HepG2 (cell line): Measurements from ENCODE around the gene KRTAP25-1. TPM values are rescaled to one million over a fixed set of nuclear protein-coding genes. Genes with fewer than 3 reads are reported as not detected.

Source experiments
- ATAC-seq: fragments of 200-7000 bp; cut with Tn5 transposase; 3 replicates; pipeline ENCODE4 v1.9.1; 2020; ENCODE audit warnings: mild to moderate bottlenecking, moderate library complexity
- BruUV-seq: library from RNA; stranded (reverse); fragments of 400-500 nt; replicated peaks from 2 replicates; lab custom pipeline; 2021; lab: Mats Ljungman, UMichigan
- CTCF ChIA-PET: fragments of 300-600 bp; formaldehyde crosslinking; extraction: SDS; loops from one replicate; lab custom pipeline; 2021; ENCODE audit warnings: low total read pairs, inconsistent platforms, low intra/inter-chr PET ratio; lab: Yijun Ruan, JAX
- POLR2A ChIA-PET: fragments of 350-600 bp; sonication (Branson Sonifier 250); formaldehyde crosslinking; loops from one replicate; lab custom pipeline; 2020; ENCODE audit warnings: antibody characterized with exemption, inconsistent platforms; lab: Yijun Ruan, JAX
- DNase-seq: peaks from one replicate; pipeline ENCODE4 v3.0.0-alpha.2; 2015; ENCODE audit warnings: low spot score
- FAIRE-seq: peaks from 3 replicates; lab custom pipeline; 2011; peaks lifted over from hg19 to GRCh38; lab: Jason Lieb, UNC
- H2AFZ ChIP-seq: one replicate; pipeline ENCODE4 v1.6.1; 2011; ENCODE audit warnings: low read length, inconsistent platforms
- H3K27ac ChIP-seq: fragments of 300-600 bp; 3 replicates; pipeline ENCODE4 v1.8.0; 2011; ENCODE audit warnings: mixed run types, mild to moderate bottlenecking, mixed read lengths, low read length, inconsistent platforms; ENCODE audit not compliant: insufficient read depth; ENCODE audit errors: extremely low read length
- H3K27me3 ChIP-seq, 2 experiments: fragments of 200-600 bp in 1 of 2; 2 replicates in 1 of 2; 3 replicates in 1 of 2; pipeline versions ENCODE4 v1.6.0 to v1.8.0; 2011; ENCODE audit warnings: low read length in 2 of 2, mild to moderate bottlenecking in 2 of 2, moderate library complexity in 2 of 2, inconsistent platforms in 1 of 2; ENCODE audit not compliant: insufficient read depth in 2 of 2, control insufficient read depth in 1 of 2
- H3K36me3 ChIP-seq, 2 experiments: fragments of 200-600 bp in 1 of 2; replicated peaks in 1 of 2; 2 replicates in 1 of 2; 3 replicates in 1 of 2; pipeline versions ENCODE4 v1.5.1 to v1.8.0; 2011; ENCODE audit warnings: low read length in 2 of 2, inconsistent platforms in 1 of 2; ENCODE audit not compliant: insufficient read depth in 2 of 2, control insufficient read depth in 1 of 2
- H3K4me1 ChIP-seq: 2 replicates; pipeline ENCODE4 v1.5.1; 2012; ENCODE audit warnings: low read length, inconsistent platforms; ENCODE audit not compliant: insufficient read depth
- H3K4me2 ChIP-seq: 2 replicates; pipeline ENCODE4 v1.6.0; 2011; ENCODE audit warnings: low read depth, low read length, inconsistent platforms
- H3K4me3 ChIP-seq, 3 experiments: fragments of 200-600 bp in 1 of 3; sonication (generic), shearing (Covaris generic) in 1 of 3; replicated peaks in 1 of 3; 2 replicates each; pipeline ENCODE4 v1.5.1; 2011 to 2016; ENCODE audit warnings: low read length in 3 of 3, inconsistent platforms in 2 of 3, low read depth in 2 of 3, mild to moderate bottlenecking in 2 of 3, control low read depth in 1 of 3, mixed read lengths in 1 of 3; ENCODE audit not compliant: insufficient read depth in 1 of 3
- H3K79me2 ChIP-seq: one replicate; pipeline ENCODE4 v1.6.1; 2011; ENCODE audit warnings: low read length, inconsistent platforms; ENCODE audit not compliant: insufficient read depth
- H3K9ac ChIP-seq: 2 replicates; pipeline ENCODE4 v1.6.0; 2011; ENCODE audit warnings: mild to moderate bottlenecking, low read depth, low read length, inconsistent platforms; ENCODE audit not compliant: insufficient read depth
- H3K9me3 ChIP-seq: 2 replicates; pipeline ENCODE4 v1.5.1; 2012; ENCODE audit warnings: mild to moderate bottlenecking, low read length
- H4K20me1 ChIP-seq: 2 replicates; pipeline ENCODE4 v1.6.0; 2011; ENCODE audit warnings: inconsistent platforms, mild to moderate bottlenecking, low read length, moderate library complexity; ENCODE audit not compliant: insufficient read depth
- ATF7 ChIP-seq, 2 experiments: fragments of 450-650 bp in 1 of 2; sonication (generic) in 1 of 2; formaldehyde crosslinking in 1 of 2; IDR thresholded peaks; 2 replicates each; pipeline versions ENCODE4 v1.4.0 to v1.6.1; 2016 to 2020; ENCODE audit warnings: antibody characterized with exemption in 1 of 2, mild to moderate bottlenecking in 1 of 2, missing genetic modification reagents in 1 of 2
- CC2D1A ChIP-seq: sonication (generic); formaldehyde crosslinking; IDR thresholded peaks from 2 replicates; pipeline ENCODE4 v1.8.1; 2023; ENCODE audit warnings: mild to moderate bottlenecking, missing genetic modification reagents
- CENPX ChIP-seq: sonication (generic); formaldehyde crosslinking; IDR thresholded peaks from 2 replicates; pipeline ENCODE4 v1.9.0; 2021; ENCODE audit warnings: mild to moderate bottlenecking, missing genetic modification reagents, moderate library complexity
- HOXA7 ChIP-seq: sonication (generic); formaldehyde crosslinking; IDR thresholded peaks from 2 replicates; pipeline ENCODE4 v1.8.1; 2022; ENCODE audit warnings: mild to moderate bottlenecking, missing genetic modification reagents, moderate library complexity
- MAF1 ChIP-seq: sonication (generic); formaldehyde crosslinking; IDR thresholded peaks from 2 replicates; pipeline ENCODE4 v1.5.0; 2020; ENCODE audit warnings: missing genetic modification reagents, borderline replicate concordance
- NFE2L2 ChIP-seq: fragments of 150-350 bp; IDR thresholded peaks from 2 replicates; pipeline ENCODE4 v1.6.1; 2014; ENCODE audit warnings: low read length
- SOX5 ChIP-seq: IDR thresholded peaks from 2 replicates; pipeline ENCODE4 v1.6.1; 2016; ENCODE audit warnings: borderline replicate concordance
- TGIF2 ChIP-seq: IDR thresholded peaks from 2 replicates; pipeline ENCODE4 v1.6.1; 2016; ENCODE audit warnings: control low read depth, missing compliant biosample characterization
- whole genome bisulfite sequencing: methylation state at CpG from one replicate; pipeline ENCODE4 v1.1.6; 2017; ENCODE audit warnings: low lambda C conversion rate; 5-methylcytosine and 5-hydroxymethylcytosine counted together
- in situ Hi-C: cut with HindIII; loops from 2 replicates; pipeline ENCODE4 v1.10.0; 2017; ENCODE audit warnings: low pct_unique_long_range_greater_than_20kb; ENCODE audit not compliant: extremely low pct_ligation_motif_present
- intact Hi-C: fragments of 100-400 bp; cut with micrococcal nuclease; formaldehyde crosslinking; loops from one replicate; pipeline ENCODE4 v1.10.0; 2022; ENCODE audit not compliant: unreplicated experiment
- polyA plus RNA-seq, 8 experiments: library from polyadenylated mRNA; depleted of rRNA in 3 of 8; stranded (reverse) in 7 of 8; unstranded in 1 of 8; fragments of >200 nt; fragmentation: Illumina TruSeq in 4 of 8; extraction: Trizol in 4 of 8; gene quantifications; 2 replicates each; pipeline versions ENCODE4 v1.2.1 to v1.2.3, GENCODE V29; 2011 to 2016; ENCODE audit warnings: low read depth in 4 of 8, missing spikeins in 1 of 8, mixed read lengths in 1 of 8; ENCODE audit not compliant: insufficient read depth in 1 of 8
- total RNA-seq, 5 experiments: library from RNA; depleted of rRNA; stranded (reverse); fragments of >200 nt; fragmentation: Illumina TruSeq; extraction: Trizol; gene quantifications; 2 replicates each; pipeline ENCODE4 v1.2.3, GENCODE V29; 2016; ENCODE audit warnings: low read depth in 1 of 5
- TF ChIP-seq, protein P1 (sequence below): IDR thresholded peaks from 2 replicates; pipeline ENCODE4 v1.6.1; 2016; ENCODE audit warnings: missing genetic modification reagents, missing compliant biosample characterization
- TF ChIP-seq, protein P2 (sequence below): sonication (generic); formaldehyde crosslinking; IDR thresholded peaks from 2 replicates; pipeline ENCODE4 v1.8.1; 2023; ENCODE audit warnings: mild to moderate bottlenecking, missing genetic modification reagents, borderline replicate concordance
- TF ChIP-seq, protein P3 (sequence below): sonication (generic); formaldehyde crosslinking; IDR thresholded peaks from 2 replicates; pipeline ENCODE4 v1.8.1; 2023; ENCODE audit warnings: missing genetic modification reagents, inconsistent platforms, borderline replicate concordance
- TF ChIP-seq, protein P4 (sequence below): sonication (generic); formaldehyde crosslinking; IDR thresholded peaks from 2 replicates; pipeline ENCODE4 v1.8.1; 2023; ENCODE audit warnings: mild to moderate bottlenecking, moderate library complexity, missing genetic modification reagents

Gene KRTAP25-1
- total and polyA plus RNA-seq, 2 of the 13 experiments (the other 11 are each of a cell fraction or from before 2014, with no cell fraction given): not detected

DNA sequence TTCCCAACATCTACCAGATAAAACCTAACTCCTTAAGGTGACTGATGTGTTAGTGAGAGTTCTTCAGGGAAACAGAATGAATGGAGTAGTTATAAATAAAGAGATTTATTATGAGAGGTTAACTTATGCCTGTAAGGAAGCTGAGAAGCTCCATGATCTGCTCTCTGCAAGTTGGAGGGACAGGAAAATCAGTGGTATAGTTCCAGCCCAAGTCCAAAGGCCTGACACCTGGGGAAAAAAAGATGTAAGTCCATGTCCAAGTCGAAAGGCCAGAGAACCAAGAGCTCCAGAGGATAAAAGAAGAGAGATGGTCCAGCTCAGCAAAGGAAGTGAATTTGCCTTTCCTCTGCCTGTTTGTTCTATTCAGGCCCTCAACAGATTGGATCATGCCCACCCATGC, 33.6 kb downstream of the KRTAP25-1 start (continued):
- TF ChIP-seq, protein P1, sequence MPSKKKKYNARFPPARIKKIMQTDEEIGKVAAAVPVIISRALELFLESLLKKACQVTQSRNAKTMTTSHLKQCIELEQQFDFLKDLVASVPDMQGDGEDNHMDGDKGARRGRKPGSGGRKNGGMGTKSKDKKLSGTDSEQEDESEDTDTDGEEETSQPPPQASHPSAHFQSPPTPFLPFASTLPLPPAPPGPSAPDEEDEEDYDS (CRISPR knock-in tag): no peak

DNA sequence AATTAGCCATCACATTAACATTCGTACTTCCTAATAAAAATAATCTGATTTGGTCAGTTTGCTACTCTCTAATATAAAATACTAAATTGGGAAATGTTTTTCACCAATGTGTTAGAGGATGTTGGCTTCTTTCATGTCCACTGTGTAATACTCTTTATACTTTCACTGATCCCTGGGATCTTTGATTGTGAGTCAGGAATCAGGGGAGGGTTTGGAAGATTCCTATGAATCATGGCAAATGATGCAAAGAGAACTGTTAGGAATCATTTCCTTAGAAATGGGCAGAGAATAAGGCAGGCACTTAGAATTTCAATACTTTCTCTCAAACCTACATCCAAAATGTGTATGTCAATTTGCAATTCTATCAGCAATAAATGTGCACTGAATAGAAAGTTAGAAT, 37.5 kb downstream of the KRTAP25-1 start:
- no peak for TF ChIP-seq CENPX
- TF ChIP-seq, protein P2, sequence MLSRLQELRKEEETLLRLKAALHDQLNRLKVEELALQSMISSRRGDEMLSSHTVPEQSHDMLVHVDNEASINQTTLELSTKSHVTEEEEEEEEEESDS (CRISPR knock-in tag): no peak
- TF ChIP-seq MAF1 (CRISPR knock-in tag): no peak
- TF ChIP-seq ATF7 (IDR thresholded peaks at IDR 0.05): no peak
- TF ChIP-seq ATF7 (CRISPR knock-in tag; IDR thresholded peaks at IDR 0.05): no peak
- TF ChIP-seq CC2D1A (CRISPR knock-in tag): no peak
- CTCF ChIA-PET: no interaction called here
- no peaks in the 10 kb centered on the region for H3K36me3 ChIP-seq
- H3K79me2 ChIP-seq: no peaks in the 10 kb centered on the region
- ATAC-seq (no peak), DNase-seq (no peak), FAIRE-seq (no peak)
- no peak overlapping the region for H3K4me2 ChIP-seq
- no peak overlapping the region for H2AFZ ChIP-seq
- no peaks in the 10 kb centered on the region for H4K20me1 ChIP-seq
- BruUV-seq: no TSS peak
- H3K9me3 ChIP-seq: peaks cover 75% of the 10 kb centered on the region
- H3K27ac ChIP-seq: no peak overlapping the region
- 0% methylated on average over 1 of the region's 1 CpG for WGBS
- intact Hi-C loops: no loop called here
- H3K4me1 ChIP-seq: no peaks in the 10 kb centered on the region
- no peak overlapping the region for H3K9ac ChIP-seq
- POLR2A ChIA-PET: no interaction called here
- H3K27me3 ChIP-seq: no peaks in the 10 kb centered on the region
- no peak overlapping the region for H3K4me3 ChIP-seq
- in situ Hi-C loops: no loop called here

DNA sequence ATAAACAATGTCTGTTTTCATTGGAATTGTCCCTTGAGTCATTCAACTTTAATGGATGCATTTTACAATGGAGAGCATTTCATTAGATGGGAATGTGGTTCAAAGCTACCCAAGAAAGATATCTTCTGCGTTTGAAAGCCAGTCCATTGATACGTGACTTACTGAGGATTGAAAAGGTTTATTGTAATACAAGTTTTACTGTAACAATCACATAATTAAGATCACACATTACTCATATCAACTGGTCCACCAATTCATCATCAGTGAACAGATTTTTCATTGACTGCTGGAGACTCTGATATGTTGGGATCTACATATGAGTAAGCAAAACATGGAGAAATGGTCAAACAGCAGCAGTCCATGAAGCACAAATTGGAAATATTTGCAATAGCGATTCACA, 39.4 kb downstream of the KRTAP25-1 start:
- BruUV-seq: no TSS peak
- no peaks in the 10 kb centered on the region for H3K36me3 ChIP-seq
- no peak overlapping the region for H3K9ac ChIP-seq
- no peak overlapping the region for H2AFZ ChIP-seq
- intact Hi-C loops: no loop called here
- no peaks in the 10 kb centered on the region for H4K20me1 ChIP-seq
- FAIRE-seq: no peak
- no peak for ATAC-seq
- no peaks in the 10 kb centered on the region for H3K79me2 ChIP-seq
- ChIA-PET POLR2A (no interaction called here), CTCF (no interaction called here)
- no peak overlapping the region for H3K27ac ChIP-seq
- no peak for DNase-seq
- no peaks in the 10 kb centered on the region for H3K4me1 ChIP-seq
- in situ Hi-C loops: no loop called here
- WGBS: under 1% methylated on average over 3 of the region's 3 CpGs
- H3K4me3 ChIP-seq: no peak overlapping the region
- H3K9me3 ChIP-seq: peaks cover 74% of the 10 kb centered on the region
- no peak overlapping the region for H3K4me2 ChIP-seq
- H3K27me3 ChIP-seq: no peaks in the 10 kb centered on the region
- TF ChIP-seq, protein P3, sequence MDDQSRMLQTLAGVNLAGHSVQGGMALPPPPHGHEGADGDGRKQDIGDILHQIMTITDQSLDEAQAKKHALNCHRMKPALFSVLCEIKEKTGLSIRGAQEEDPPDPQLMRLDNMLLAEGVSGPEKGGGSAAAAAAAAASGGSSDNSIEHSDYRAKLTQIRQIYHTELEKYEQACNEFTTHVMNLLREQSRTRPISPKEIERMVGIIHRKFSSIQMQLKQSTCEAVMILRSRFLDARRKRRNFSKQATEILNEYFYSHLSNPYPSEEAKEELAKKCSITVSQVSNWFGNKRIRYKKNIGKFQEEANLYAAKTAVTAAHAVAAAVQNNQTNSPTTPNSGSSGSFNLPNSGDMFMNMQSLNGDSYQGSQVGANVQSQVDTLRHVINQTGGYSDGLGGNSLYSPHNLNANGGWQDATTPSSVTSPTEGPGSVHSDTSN (CRISPR knock-in tag): no peak
- TF ChIP-seq HOXA7 (CRISPR knock-in tag): no peak
- no peak for TF ChIP-seq TGIF2 (CRISPR knock-in tag)
- TF ChIP-seq NFE2L2: no peak
- TF ChIP-seq SOX5 (CRISPR knock-in tag): no peak
- TF ChIP-seq, protein P4, sequence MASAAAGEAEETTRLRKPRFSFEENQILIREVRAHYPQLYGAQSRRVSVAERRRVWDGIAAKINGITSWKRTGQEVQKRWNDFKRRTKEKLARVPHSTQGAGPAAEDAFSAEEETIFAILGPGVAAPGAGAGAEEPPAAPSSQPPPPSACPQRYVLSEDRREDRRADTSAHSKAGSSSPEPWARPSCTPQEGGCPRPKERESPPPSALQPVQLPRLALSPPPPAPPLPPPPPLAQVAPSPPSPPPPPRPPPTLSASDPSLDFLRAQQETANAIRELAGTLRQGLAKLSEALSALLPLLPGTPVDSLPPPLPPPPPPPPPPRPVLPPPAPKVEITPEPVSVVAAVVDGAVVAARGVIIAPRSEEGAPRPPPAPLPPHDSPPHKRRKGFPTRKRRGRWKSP: no peak
